ENCODE measurements around the gene CD302. TPM values are rescaled to one million over a fixed set of nuclear protein-coding genes. Genes with fewer than 3 reads are reported as not detected.

CD302 gene
- 0.61 and 0.76 TPM in 2 replicates for total RNA-seq (2021; fragmentation: NEBNext Ultra II Directional; extraction: Animal tissue kit (Norgen Biotek cat#: 25700))
- 0.42 and 0.79 TPM in 2 replicates for polyA plus RNA-seq (2011; rRNA removed)
- 0.57 TPM for polyA plus RNA-seq (2011; cell fraction: cytosol; rRNA removed)
- 0.64 TPM for polyA plus RNA-seq (2011; cell fraction: nucleus; rRNA removed)
- polyA plus RNA-seq (2012, experiment 1 of 2): 0.28 to 0.55 TPM (median 0.38 TPM) in 4 replicates
- polyA plus RNA-seq (2012, experiment 2 of 2): 0.05 TPM
- polyA plus RNA-seq (2013, experiment 1 of 2): 3.4 TPM
- 3.5 TPM for polyA plus RNA-seq (2013, experiment 2 of 2)
- polyA minus RNA-seq (2011; rRNA and poly(A)+ RNA removed): 0.19 and 0.49 TPM in 2 replicates
- polyA minus RNA-seq (2011; cell fraction: cytosol; rRNA and poly(A)+ RNA removed): not detected
- polyA minus RNA-seq (2011; cell fraction: nucleus; rRNA and poly(A)+ RNA removed): 1.4 TPM
- long read RNA-seq, experiment 1, partial matches to known transcripts: 0 of 1 reads
- long read RNA-seq, experiment 1, other reads (novel, unspliced or antisense): 1 of 1 reads
- long read RNA-seq, experiment 2: 0 reads

- ChIA-PET CTCF (ENCODE audit: partially characterized antibody) (interaction anchor here (0.9 to 4.1 kb wide), 2 partner anchors 9 to 22 kb away, joined by 3 to 21 read pairs; no protein-coding TSS in a partner anchor), POLR2A (ENCODE audit: partially characterized antibody) (interaction anchor here (1.5 kb wide), 1 partner anchor 24 kb away, joined by 5 read pairs; no protein-coding TSS in a partner anchor)
- DNase-seq (ENCODE audit: low read depth in 1 of 2, low spot score in 2 of 2) (peak in 1 of 2 experiments; percentile 71), FAIRE-seq (no peak)
- no peak within 1 kb of the TSS for H2AK5ac ChIP-seq (ENCODE audit: low read depth, low read length)
- H3K27ac ChIP-seq (ENCODE audit: low read depth, low read length): no peak within 1 kb of the TSS
- H3K4me3 ChIP-seq (ENCODE audit: extremely low read depth in 1 of 4, insufficient read depth in 2 of 4, low read depth in 3 of 4, low read length in 4 of 4): peak within 1 kb of the TSS; percentile 55 to 85 (median 66)
- peaks cover 4% of the 10 kb centered on the region; the same call in 1 of the 2 replicates for H3K23me2 ChIP-seq (ENCODE audit: low read depth, low read length)
- no peaks in the 10 kb centered on the region for H3K36me3 ChIP-seq (ENCODE audit: control insufficient read depth in 2 of 4, insufficient read depth in 4 of 4, low read length in 3 of 4)
- H2BK5ac ChIP-seq (ENCODE audit: low read depth, low read length): peak within 1 kb of the TSS; percentile 30; the same call in 1 of the 2 replicates
- H2BK20ac ChIP-seq (ENCODE audit: low read length): no peak within 1 kb of the TSS
- peak within 1 kb of the TSS in 2 of 4 experiments; percentile 34 to 47; a peak in 3 of 7 replicates for H3K9ac ChIP-seq (replicated peaks in 1 of 4; ENCODE audit: extremely low read depth in 1 of 4, low read depth in 3 of 4, low read length in 3 of 4)
- H3K4me2 ChIP-seq (ENCODE audit: insufficient read depth in 1 of 2, low read depth in 2 of 2, low read length in 2 of 2): peak within 1 kb of the TSS; percentile 81 to 98
- H3K79me1 ChIP-seq (ENCODE audit: low read depth, low read length): no peaks in the 10 kb centered on the region
- no peaks in the 10 kb centered on the region for H3K79me2 ChIP-seq (ENCODE audit: control insufficient read depth in 1 of 2, insufficient read depth in 2 of 2, low read length in 2 of 2)
- 0 out of 2 replicates have a peak within 1 kb of the TSS, but pooled peaks have one; percentile 3 for H2BK15ac ChIP-seq (ENCODE audit: low read length)
- H4K5ac ChIP-seq (ENCODE audit: insufficient read length, low read depth, low read length): no peak within 1 kb of the TSS
- H4K91ac ChIP-seq (replicated peaks; ENCODE audit: insufficient read length, low read length): peak within 1 kb of the TSS; percentile 10
- H2BK12ac ChIP-seq (ENCODE audit: low read depth, low read length): peak within 1 kb of the TSS; percentile 73; the same call in 1 of the 2 replicates
- no peaks in the 10 kb centered on the region for H3K9me3 ChIP-seq (ENCODE audit: insufficient read depth in 2 of 2, low read depth in 1 of 2, low read length in 1 of 2)
- H3K23ac ChIP-seq (ENCODE audit: insufficient read length): no peak within 1 kb of the TSS
- H3K18ac ChIP-seq (ENCODE audit: extremely low read depth, low read length): peak within 1 kb of the TSS; percentile 36
- H2BK120ac ChIP-seq (replicated peaks; ENCODE audit: low read depth, low read length): no peak within 1 kb of the TSS
- peaks cover 0 to 4% (median 1%) of the 10 kb centered on the region in 4 experiments; a peak in 6 of 7 replicates for H3K4me1 ChIP-seq (replicated peaks in 1 of 4; ENCODE audit: control insufficient read depth in 3 of 4, insufficient read depth in 4 of 4, low read length in 3 of 4)
- no peak within 1 kb of the TSS for H3K4ac ChIP-seq (replicated peaks; ENCODE audit: insufficient read length, low read depth, low read length)
- H4K8ac ChIP-seq (ENCODE audit: extremely low read depth, insufficient read depth, low read length): peak within 1 kb of the TSS; percentile 35
- 7% methylated on average over 31 of the region's 82 CpGs; no CpG with 5 or more reads in 1 of the 2 experiments for WGBS, 2 experiments (ENCODE audit: extremely low coverage in 1 of 2, insufficient coverage in 1 of 2, insufficient read length in 1 of 2, insufficient replicate concordance in 2 of 2, low coverage in 1 of 2, low lambda C conversion rate in 2 of 2, missing lambda C conversion rate in 1 of 2)
- peak within 1 kb of the TSS; percentile 96 for H2AFZ ChIP-seq (ENCODE audit: low read length)
- no peak within 1 kb of the TSS for H3K14ac ChIP-seq (ENCODE audit: insufficient read length)
- no peaks in the 10 kb centered on the region for H4K20me1 ChIP-seq (replicated peaks in 1 of 2; ENCODE audit: control insufficient read depth in 1 of 2, insufficient read depth in 2 of 2, low read length in 2 of 2)
- no peak within 1 kb of the TSS for H3K56ac ChIP-seq (replicated peaks; ENCODE audit: insufficient read length, low read depth, low read length)
- peaks cover 9 to 27% (median 25%) of the 10 kb centered on the region in 4 experiments for H3K27me3 ChIP-seq (replicated peaks in 1 of 4; ENCODE audit: control insufficient read depth in 3 of 4, extremely low read depth in 1 of 4, insufficient read depth in 3 of 4, low read length in 3 of 4)
- TF ChIP-seq BCL11A (IDR thresholded peaks at IDR 0.05; ENCODE audit: low read depth in 2 of 2, low read length in 2 of 2): no peak
- TF ChIP-seq SIRT6 (IDR thresholded peaks at IDR 0.05; ENCODE audit: low read length): no peak
- TF ChIP-seq RXRA (IDR thresholded peaks at IDR 0.05; ENCODE audit: insufficient read depth, low read depth, low read length): no peak
- TF ChIP-seq BRCA1 (IDR thresholded peaks at IDR 0.05; ENCODE audit: low read depth, low read length): no peak
- TF ChIP-seq NRF1 (IDR thresholded peaks at IDR 0.05; ENCODE audit: low read depth, low read length): no peak
- TF ChIP-seq POLR2A (IDR thresholded peaks at IDR 0.05; ENCODE audit: control extremely low read depth in 1 of 2, low read depth in 2 of 2, low read length in 2 of 2): no peak
- TF ChIP-seq HDAC6 (IDR thresholded peaks at IDR 0.05; ENCODE audit: low read depth, low read length): no peak
- TF ChIP-seq EP300 (IDR thresholded peaks at IDR 0.05; ENCODE audit: borderline replicate concordance in 1 of 2, low read depth in 2 of 2, low read length in 2 of 2): no peak
- TF ChIP-seq CREB1 (IDR thresholded peaks at IDR 0.05): no peak
- TF ChIP-seq KDM5A (IDR thresholded peaks at IDR 0.05; ENCODE audit: low read length): no peak
Measured at GRCh38 chr2:159797543-159798375, at the start of gene CD302. Gene CD302 (minus strand): TSS chr2:159798208. CDS start chr2:159798198, 10 bp downstream.
